Fibroblast of skin of back (primary cell): Measurements from ENCODE around the gene SLC8B1.

ENCODE experiments used
- DNase-seq: peaks from one replicate; pipeline ENCODE4 v3.0.0-alpha.2; 2013

SLC8B1 gene

DNA sequence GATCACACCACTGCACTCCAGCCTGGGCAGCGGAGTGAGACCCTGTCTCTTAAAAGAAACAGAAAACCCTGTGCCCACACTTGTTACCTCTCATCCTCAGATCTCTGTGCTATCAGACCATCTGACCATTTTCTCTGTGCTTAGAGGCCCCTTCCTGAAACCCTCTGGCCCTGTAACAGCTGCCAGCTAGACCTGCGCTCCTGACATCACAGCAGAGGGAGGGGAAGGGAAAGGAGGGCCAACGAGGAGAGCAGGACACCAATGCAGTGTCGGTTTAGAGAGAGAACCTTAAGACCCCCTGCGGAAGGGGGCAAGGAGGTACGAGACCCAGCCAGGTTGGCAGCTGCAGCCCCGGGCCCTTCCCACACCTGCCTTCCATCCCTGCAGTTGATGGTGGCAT lies 42.4 kb downstream of the SLC8B1 start:
- no peak for DNase-seq

DNA sequence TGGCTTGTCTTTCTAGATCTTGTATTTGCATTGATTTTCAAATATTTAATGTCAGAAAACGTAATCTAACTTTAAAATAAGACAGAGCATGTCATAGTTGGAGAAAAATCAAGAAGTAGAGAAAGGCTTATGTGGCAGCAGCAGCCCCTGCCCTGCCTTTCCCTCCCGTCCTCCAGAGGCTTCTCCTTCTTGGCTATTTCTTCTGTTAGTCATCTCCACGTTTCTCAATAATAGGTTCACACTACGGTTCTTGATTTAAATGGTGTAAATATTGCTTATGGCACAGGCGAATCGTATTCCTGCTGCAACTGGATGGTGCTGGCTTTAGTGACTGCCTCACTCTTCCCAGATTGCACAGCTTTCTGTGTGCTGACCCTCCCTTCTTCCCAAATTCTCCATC lies 42.8 kb downstream of the SLC8B1 start:
- no peak for DNase-seq

DNA sequence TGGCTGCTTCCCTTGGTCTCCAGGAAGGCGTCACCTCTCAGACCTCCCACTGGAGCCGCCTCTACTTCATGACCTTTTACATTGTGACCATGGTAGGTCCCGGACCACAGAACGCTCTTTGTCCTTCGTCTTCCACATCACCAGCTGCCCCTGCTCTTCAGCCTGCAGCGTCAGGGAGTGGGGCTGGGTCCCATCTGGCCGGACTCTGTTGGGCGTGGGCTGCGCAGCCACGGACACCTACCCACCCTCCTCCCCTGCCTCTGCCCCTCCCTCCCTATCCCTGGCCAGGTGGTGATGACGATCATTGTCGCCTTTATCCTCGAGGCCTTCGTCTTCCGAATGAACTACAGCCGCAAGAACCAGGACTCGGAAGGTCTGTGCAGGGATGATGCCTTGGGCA lies 43.3 kb downstream of the SLC8B1 start:
- no peak for DNase-seq

DNA sequence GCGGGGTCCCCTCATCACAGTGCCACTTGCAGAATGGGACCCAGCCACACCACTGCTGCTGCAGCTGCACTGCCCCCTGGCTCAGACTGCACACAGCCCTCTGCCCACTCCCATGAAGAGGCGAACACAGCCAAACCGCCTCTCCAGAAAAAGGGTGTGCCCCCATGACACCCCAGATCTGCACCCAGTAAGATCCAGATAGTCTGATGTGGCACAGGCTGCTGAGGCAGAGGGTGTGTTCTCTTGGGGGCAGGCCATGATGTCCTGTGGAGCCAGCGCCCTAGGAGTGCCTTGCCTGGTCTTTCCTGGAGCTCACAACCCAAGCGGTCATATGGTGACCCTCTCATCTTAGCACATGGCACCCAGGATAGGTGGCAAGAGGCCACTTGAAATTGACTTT lies 44.4 kb downstream of the SLC8B1 start:
- no peak for DNase-seq

DNA sequence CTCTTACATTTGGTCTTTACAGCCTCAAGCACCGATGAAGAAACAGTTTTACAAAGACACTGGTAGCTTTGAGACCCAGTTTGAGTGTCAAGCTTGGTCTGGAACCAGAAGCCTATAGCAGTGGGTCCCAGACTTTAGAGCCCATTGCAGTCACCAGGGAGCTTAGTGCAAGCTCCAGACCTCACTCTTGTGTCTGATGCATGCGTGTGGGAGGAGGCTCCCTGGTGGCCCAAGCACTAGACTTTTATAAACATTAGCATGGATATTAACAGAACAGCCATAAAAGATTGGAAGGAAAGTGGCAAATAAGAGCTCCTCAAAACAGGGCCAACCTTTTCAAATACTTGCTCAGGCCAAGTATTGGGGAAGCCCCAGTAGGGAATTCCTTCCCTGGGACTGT lies 45.5 kb downstream of the SLC8B1 start:
- no peak for DNase-seq

DNA sequence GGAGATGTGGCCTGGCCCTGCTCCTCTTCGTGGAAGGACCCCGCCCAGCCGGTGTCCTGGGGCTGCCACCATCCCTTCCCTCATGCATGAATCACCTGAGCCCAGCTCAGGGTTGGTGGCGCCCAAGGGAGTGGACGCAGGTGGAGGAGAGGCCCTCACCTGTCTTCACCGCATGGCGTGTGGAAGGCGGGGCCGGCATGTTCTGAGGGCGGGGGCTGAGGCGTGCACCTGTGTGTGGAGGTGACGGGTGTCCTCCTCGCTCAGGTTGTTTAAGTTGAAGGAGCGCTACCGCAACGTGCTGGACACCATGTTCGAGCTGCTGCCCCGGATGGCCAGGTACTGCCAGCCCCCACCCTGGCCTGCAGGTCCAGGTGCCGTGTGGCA lies 47.0 kb downstream of the SLC8B1 start:
- DNase-seq = no peak

DNA sequence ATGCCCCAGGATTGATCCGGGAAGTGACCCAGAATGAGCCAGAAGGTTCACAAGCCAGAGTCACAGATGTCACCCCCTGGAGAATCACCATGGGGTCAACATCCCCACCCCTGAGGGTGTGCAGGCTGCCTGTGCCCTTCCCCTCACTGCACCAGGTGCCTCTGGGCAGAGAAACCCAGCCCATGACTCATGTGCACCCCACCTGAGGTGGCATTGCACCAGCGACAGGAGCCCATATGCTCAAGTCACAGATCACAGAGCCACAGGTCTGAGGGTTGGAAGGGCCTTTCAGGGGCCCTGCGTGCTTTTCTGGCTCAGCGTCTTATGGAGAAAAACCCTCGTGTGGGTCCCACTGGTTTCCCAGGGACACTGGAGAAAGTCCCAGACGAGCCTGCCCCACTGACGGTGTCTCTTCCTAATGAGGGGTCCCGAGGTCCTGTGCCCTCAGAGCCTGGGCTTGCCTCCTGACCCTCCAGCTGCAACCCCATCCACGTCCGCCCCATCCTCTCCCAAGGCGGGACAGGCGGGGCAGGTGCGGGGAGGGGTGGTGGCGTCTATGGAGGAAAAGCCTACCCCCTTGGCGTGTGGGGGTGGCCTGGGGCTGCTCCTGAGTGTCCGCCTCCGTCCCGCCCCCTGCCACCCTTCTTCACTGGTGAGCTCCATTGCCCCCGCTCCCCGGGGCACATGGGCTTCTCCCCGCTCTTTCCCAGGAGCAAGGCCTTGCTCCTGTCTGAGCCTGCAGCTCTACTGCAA lies 47.6 kb downstream of the SLC8B1 start:
- no peak for DNase-seq

DNA sequence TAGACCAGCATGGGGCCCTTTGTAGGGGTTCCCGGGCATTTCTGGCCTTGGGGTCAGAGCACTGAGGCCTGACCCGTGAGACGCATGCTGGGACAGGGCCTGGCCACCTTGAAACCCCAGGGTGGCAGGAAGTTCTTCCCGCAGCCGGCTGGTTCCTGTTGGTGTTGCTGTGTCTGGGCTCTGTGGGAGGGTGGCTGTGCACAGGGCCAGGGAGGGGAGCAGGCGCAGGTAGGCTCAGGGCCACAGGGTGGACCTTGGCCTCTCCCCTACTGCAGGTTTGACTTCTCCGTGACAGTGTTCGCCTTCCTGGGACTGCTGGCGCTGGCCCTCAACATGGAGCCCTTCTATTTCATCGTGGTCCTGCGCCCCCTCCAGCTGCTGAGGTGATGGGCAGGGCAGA lies 48.2 kb downstream of the SLC8B1 start:
- no peak for DNase-seq

DNA sequence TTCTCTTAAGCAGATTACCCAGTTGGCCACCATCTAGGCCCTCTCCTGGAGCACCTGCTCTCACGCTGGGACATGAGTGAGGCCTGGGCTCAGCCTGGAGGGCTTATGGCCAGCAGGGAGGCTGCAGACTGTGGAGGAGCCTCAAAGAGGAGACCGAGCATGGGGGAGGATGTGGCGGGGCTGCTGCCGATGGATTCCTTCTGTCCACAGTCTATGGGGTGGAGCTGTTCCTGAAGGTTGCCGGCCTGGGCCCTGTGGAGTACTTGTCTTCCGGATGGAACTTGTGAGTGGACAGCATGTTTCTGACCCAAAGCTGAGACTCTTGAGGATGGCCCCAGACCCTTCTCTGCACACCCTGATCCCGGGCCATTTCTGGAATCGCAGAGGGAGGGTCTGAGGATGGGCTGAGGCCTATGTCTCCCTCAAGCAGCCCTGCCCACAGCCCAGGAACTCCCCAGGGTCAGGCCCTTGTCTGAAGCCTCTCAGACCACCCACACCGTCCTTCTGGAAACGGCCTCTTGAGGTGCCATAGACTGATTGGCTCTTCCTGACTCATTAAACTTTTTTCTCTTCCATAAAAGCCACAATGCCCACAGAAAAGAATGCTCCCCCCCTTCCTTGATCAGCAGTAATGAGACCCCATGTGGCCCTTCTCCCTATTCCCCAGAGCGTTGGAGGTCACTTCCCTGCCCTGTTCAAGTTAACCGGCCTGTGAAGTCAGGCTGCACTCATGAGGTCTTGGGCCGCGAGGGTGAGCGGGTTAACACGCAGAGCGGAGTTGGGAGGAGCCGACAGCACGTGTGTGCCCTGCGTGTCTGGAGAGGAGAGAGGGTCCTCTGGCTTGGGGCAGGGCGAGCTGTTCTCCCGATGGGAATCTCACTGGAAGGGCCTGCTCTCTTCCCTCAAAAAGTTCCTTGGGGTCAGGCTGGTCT lies 49.0 kb downstream of the SLC8B1 start:
- DNase-seq = no peak

DNA sequence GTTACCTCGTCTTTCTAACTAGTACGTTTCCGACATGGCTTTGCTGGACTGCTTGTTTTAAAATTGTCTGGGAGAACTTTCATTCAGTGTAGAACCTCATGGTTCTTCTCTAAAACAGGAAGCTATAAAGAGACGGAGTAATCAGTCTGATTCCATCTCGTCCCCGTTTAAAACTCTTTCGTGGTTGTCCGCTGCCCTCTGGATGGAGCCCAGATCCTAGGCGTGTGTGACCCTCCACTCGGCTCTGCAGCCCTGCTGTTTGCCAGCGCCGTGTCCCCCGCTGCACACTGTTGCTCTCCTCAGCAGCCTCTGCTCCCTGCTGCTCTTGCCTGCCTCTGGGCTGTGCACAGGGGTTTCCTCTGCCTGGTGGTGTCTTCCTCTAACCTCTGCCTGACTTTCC lies 50.2 kb downstream of the SLC8B1 start:
- no peak for DNase-seq

DNA sequence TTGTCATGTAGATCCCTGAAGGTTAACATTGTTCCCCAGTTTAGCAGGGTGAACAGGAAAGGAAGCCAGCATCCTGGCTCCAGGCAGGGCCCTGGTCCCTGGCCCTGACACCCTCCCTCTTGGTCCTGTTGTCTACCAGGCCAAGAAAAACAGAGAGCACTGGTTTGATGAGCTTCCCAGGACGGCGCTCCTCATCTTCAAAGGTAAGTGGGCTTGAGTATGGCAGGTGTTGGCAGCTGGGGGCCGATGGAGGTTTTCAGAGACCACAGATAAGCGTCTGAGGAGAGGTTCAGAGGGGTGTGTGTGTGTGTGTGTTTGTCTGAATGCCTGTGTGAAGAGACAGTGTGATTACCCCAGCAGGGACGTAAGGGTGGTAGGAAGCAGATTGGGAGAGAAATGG lies 56.3 kb downstream of the SLC8B1 start:
- DNase-seq = no peak

DNA sequence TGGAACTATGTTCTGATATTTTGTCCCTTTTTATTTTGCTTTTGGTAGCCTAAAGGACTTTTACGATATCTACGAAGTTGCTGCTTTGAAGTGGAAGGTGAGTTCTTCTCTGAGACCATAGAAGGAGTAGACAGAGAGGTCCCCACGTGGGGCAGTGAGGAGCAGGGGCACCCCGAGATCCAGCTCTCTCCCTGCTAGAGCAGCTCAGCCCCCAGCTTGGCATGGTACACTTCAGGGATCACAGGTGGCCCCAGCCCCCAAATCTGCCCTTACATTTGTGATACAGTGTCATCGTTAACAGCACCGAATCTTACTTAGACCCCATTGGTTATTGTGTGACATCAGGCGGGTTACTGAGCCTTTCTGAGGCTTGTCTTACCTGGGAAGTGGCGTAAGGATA lies 56.8 kb downstream of the SLC8B1 start:
- no peak for DNase-seq

DNA sequence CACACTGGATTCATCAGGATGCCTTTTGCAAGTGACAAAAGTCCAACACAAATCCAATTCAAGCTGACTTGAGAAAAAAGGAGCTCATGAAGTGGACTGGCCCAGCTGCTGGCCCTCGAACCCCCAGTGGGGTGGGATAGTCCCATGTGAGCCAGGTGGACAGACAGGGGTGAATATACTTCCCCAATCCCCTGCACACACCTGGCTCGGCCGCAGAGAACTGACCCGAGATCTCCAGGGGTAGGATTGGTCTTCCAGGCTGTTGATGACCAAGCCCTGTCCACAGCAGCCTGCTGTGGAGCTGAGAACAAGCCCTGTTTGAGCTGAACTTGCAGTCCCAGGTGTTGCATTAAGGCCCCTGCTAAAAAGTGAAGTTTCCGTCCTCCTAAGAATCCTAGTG lies 57.4 kb downstream of the SLC8B1 start:
- DNase-seq = no peak

DNA sequence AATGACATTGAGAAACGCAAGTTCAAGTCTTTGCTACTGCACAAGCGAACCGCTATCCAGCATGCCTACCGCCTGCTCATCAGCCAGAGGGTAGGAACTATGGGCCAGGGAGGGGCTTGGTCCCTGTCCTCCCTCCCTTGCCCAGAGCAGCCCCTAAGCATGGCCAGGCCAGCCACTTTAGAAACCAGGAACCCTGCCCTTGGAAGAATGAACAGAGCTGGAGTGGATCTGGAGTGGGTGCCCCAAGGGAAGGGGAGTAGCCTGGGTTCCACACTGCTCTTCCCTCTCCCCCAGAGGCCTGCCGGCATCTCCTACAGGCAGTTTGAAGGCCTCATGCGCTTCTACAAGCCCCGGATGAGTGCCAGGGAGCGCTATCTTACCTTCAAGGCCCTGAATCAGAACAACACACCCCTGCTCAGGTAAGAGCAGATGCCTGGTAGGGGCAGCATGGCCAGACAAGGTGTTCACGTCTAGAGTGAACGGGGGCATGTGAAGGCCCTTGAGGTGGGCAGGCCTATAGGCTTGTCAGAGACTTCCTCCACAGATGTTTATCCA lies 57.9 kb downstream of the SLC8B1 start:
- DNase-seq = no peak

DNA sequence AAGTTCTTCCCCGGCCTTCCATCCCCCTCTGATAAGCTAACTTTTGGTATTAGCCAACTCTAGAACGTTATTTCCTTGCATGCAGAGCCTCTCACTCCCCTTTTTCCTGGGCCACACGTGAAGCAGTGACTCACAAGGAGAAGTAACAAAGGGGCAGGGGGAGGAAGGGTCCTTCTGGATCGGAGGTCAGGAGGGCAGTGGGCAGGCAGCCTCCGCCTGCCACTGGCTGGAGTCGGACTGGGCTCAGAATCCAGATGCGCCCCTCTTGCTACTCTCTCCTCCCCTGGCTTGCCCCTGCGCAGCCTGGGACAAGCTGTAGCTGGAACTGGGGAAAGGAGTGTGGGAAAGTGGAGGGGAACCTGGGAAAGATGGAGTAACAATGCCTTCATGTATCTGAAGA lies 58.6 kb downstream of the SLC8B1 start:
- no peak for DNase-seq

DNA sequence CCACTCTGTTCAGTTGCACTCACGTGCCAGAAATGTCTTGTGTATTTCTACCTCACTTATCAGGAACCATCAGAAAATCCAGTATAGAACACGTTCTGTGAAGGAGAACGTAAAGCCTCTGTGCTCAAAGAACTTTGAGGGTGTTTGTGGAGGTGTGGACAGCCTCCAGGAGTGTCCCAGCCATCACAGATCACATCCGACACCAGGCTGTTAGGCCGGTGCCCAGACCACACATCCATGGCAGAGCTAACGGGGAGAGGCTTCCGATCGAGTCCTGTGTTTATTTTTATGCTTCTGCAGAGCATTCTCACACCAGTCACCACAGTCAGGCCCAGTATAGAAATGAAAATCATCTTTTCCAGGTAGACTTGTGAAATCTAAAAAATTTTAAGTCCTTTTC lies 60.1 kb downstream of the SLC8B1 start:
- DNase-seq = no peak

DNA sequence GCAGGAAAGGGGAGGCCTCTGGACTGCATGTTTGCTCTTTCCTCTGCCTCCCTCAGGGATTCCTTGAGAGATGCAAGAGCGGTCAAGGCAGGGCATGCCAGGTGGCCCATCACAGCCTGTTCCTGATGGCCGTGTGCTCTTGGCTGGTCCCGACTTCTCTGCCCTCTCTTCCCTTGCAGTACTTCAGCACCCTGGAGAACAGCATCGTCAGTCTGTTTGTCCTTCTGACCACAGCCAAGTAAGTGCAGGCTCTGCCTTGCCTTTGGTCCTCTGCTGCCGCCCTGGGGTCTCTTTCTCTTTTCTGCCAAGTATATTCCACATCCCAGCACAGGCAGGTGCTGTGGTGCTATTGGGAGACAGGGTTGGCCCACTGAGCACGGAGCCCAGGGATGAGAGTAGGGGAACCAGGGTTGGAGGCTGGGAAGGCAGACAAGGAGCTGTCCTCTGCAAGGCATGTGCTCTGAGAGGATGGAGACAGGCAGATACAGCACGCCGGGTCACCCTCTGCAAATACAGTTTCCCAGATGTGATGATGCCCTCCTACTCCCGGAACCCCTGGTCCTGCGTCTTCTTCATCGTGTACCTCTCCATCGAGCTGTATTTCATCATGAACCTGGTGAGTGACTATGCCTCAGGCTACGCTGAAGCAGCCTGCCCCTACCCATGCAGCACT lies 61.7 kb downstream of the SLC8B1 start:
- DNase-seq = peak; percentile 12

DNA sequence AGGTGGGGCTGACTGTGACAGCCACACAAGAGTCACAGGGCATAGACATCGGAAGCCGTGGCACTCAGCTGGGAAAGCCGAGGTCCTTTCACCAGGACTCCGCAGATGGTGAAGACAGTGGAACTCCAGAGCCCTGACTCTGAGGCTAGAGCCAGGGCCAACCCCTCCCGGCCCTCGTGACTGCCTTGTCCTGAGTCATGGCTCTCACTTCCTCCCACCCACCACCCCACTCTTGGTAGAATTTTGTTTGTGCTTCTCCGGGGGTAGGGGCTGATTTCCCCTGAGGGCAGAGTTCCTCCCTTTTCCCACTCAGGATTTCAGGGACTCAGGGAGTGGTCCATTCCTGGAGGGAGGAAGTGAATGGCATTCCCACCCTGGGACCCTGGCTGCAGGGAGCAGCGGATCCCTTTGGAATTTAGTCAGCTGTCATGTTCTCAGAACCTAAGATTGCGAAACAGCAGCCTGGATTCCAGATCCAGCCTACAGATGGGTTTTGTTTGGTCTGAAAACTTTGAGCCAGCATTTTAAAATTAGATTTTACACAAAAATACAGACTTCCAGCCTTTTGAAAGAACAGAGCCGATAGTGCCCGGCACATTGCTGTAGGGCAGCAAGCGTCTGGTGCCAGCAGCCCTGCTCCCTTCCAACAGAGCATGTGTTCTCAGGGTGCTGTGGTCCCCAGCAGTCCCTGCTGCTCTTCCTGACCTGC lies 62.9 kb downstream of the SLC8B1 start:
- peak; percentile 79 for DNase-seq

DNA sequence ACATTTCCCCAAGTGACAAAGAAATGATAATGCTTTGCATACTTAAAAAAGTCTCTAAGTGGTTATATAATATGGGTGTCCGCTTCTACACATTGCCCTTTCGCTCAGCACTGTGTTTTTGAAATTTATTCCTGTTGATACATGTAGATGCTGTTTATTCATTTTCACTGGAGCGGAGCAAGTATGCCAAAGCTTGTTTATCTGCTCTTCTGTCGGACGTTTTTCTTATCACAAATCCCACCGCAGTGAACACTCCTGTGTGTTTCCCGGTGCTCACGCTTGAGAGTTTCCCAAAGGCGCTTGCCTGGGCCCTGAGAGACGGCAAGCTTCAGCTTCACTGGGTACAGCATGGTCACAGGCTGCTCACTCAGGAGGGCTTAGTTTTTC lies 63.5 kb downstream of the SLC8B1 start:
- no peak for DNase-seq

DNA sequence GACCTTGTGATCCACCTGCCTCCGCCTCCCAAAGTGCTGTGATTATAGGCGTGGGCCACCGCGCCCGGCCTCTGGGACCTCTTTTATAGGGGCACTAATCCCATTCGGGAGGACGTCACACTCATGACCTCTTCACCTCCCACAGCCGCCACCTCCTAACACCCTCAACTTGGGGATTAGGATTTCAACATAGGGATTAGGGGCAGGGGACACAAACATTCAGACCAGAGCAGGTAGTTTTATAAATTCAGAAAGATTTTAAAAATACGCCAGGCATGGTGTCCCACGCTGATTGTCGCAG lies 64.2 kb downstream of the SLC8B1 start:
- no peak for DNase-seq

DNA sequence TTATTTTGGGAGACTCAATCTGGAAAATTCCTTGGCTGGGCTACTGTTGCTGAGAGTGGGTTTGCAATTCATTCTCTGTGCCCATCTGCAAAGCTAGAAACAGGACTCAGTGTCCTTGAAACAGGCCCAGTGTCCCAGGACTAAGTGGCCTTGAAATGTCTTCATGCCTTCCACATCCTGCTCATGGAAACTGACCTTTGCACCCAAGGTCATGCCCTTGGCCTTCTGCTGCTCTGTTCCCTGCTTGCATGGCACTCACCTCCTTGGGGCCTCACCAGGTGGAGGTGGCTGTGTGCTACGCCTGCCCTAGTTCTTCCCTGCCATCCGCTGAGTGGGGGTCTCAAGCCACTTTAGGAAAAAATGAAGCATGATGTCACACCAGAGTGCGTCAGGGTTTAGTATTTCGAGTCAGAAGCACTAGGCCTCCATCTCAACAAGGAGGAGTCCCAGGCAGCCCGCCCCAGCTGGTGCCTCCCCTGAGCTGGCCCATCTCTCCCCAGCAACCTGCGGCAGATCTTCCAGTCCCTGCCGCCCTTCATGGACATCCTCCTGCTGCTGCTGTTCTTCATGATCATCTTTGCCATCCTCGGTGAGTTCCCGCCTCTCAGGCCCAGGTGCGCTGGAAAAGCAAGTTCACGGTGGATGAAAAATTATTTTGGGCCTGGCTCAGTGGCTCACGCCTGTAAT lies 65.5 kb downstream of the SLC8B1 start:
- no peak for DNase-seq

DNA sequence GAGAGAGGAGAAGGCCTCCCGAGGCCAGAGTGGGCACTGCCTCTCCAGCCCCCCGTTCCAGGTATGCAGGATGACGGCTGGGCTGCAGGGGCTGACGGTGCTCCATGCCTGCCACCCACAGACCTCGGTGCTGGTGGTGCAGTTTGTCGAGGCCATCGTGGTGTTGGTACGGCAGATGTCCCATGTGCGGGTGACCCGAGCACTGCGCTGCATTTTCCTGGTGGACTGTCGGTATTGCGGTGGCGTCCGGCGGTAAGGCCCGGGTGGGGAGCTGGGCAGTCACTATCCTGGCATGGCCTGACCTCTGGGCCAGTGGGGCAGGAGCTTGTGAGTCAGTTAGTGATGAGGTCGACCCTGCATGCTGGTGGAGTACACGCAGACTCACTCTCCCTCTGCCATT lies 66.3 kb downstream of the SLC8B1 start:
- no peak for DNase-seq
